ENCODE data around the gene FKRP. TPM values are rescaled to one million over a fixed set of nuclear protein-coding genes. Genes with fewer than 3 reads are reported as not detected.

FKRP gene
- total RNA-seq, 1 experiment from 2014 or later = 19.4 TPM

- CTCF ChIA-PET = interaction anchor here (1.9 kb wide), 1 partner anchor 12 kb away, joined by 5 read pairs; no protein-coding TSS in a partner anchor
- H2AFZ ChIP-seq (ENCODE audit: low read depth, low read length, poor library complexity, severe bottlenecking) = no peak overlapping the region
- peak overlapping the region; percentile 84 for H3K9ac ChIP-seq (ENCODE audit: low read length)
Measured at GRCh38 chr19:46715975-46716671, 29.7 kb upstream of the FKRP start.

More at GRCh38 chr19:46715975-46716671, 29.7 kb upstream of the FKRP start:
- peaks cover 28% of the 10 kb centered on the region for H3K79me2 ChIP-seq (ENCODE audit: insufficient read depth, low read length)
- H4K20me1 ChIP-seq (ENCODE audit: insufficient read depth) = no peaks in the 10 kb centered on the region
- H3K4me3 ChIP-seq (replicated peaks in 1 of 2; ENCODE audit: low read depth in 1 of 2, low read length in 2 of 2) = peak overlapping the region; percentile 82 to 90
- no peaks in the 10 kb centered on the region for H3K9me2 ChIP-seq (ENCODE audit: insufficient read depth)
- H3K4me2 ChIP-seq (ENCODE audit: low read length) = peak overlapping the region; percentile 92
- ATAC-seq (no peak), DNase-seq (ENCODE audit: low read depth, low spot score) (no peak)
- TF ChIP-seq FOSL1 (IDR thresholded peaks at IDR 0.05; ENCODE audit: low read depth) (no peak), SIN3A (IDR thresholded peaks at IDR 0.05; ENCODE audit: low read depth) (no peak), EGR1 (IDR thresholded peaks at IDR 0.05; ENCODE audit: low read depth) (no peak), RAD21 (IDR thresholded peaks at IDR 0.05; ENCODE audit: low read depth) (no peak), SRF (IDR thresholded peaks at IDR 0.05; ENCODE audit: low read depth) (no peak), POLR2AphosphoS5 (IDR thresholded peaks at IDR 0.05; ENCODE audit: low read depth, low read length) (no peak), ZFX (IDR thresholded peaks at IDR 0.05) (no peak), EZH2 (IDR thresholded peaks at IDR 0.05) (no peak), CEBPB (IDR thresholded peaks at IDR 0.05; ENCODE audit: low read depth) (no peak), YY1 (IDR thresholded peaks at IDR 0.05; ENCODE audit: extremely low read depth, insufficient replicate concordance, low read depth, low read length) (no peak), SP1 (IDR thresholded peaks at IDR 0.05; ENCODE audit: low read depth) (no peak), CTCF (IDR thresholded peaks at IDR 0.05 in 2 of 3, conservative IDR thresholded peaks at IDR 0.05 in 1 of 3; ENCODE audit: borderline replicate concordance in 1 of 3, insufficient read depth in 1 of 3, low read depth in 2 of 3, low read length in 2 of 3) (no peak), ELF1 (IDR thresholded peaks at IDR 0.05; ENCODE audit: borderline replicate concordance, low read depth) (no peak), CBX3 (IDR thresholded peaks at IDR 0.05; ENCODE audit: low read depth) (no peak), EZH2phosphoT487 (IDR thresholded peaks at IDR 0.05; ENCODE audit: borderline replicate concordance) (no peak)
- TF ChIP-seq, protein P1, sequence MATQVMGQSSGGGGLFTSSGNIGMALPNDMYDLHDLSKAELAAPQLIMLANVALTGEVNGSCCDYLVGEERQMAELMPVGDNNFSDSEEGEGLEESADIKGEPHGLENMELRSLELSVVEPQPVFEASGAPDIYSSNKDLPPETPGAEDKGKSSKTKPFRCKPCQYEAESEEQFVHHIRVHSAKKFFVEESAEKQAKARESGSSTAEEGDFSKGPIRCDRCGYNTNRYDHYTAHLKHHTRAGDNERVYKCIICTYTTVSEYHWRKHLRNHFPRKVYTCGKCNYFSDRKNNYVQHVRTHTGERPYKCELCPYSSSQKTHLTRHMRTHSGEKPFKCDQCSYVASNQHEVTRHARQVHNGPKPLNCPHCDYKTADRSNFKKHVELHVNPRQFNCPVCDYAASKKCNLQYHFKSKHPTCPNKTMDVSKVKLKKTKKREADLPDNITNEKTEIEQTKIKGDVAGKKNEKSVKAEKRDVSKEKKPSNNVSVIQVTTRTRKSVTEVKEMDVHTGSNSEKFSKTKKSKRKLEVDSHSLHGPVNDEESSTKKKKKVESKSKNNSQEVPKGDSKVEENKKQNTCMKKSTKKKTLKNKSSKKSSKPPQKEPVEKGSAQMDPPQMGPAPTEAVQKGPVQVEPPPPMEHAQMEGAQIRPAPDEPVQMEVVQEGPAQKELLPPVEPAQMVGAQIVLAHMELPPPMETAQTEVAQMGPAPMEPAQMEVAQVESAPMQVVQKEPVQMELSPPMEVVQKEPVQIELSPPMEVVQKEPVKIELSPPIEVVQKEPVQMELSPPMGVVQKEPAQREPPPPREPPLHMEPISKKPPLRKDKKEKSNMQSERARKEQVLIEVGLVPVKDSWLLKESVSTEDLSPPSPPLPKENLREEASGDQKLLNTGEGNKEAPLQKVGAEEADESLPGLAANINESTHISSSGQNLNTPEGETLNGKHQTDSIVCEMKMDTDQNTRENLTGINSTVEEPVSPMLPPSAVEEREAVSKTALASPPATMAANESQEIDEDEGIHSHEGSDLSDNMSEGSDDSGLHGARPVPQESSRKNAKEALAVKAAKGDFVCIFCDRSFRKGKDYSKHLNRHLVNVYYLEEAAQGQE (IDR thresholded peaks at IDR 0.05; ENCODE audit: low read depth) = no peak
- TF ChIP-seq, protein P2, sequence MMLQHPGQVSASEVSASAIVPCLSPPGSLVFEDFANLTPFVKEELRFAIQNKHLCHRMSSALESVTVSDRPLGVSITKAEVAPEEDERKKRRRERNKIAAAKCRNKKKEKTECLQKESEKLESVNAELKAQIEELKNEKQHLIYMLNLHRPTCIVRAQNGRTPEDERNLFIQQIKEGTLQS (IDR thresholded peaks at IDR 0.05) = no peak
- H3K27me3 ChIP-seq (ENCODE audit: insufficient read depth, low read length) = no peaks in the 10 kb centered on the region
- intact Hi-C loops (cut with micrococcal nuclease) = no loop called here
- peaks cover 2 to 14% of the 10 kb centered on the region in 2 experiments; a peak in 2 of 4 replicates for H3K36me3 ChIP-seq (ENCODE audit: control insufficient read depth in 1 of 2, insufficient read depth in 2 of 2, low read length in 2 of 2)
- ChIA-PET POLR2A (interaction anchor here (0.6 to 1.4 kb wide), 3 partner anchors 16 to 124 kb away, joined by 3 to 5 read pairs (median 3); no protein-coding TSS in a partner anchor), RAD21 (ENCODE audit: low non-redundant PET in 1 of 2, low total read pairs in 2 of 2, uncharacterized antibody in 2 of 2, unreplicated experiment in 2 of 2) (interaction anchor here in 1 of 2 experiments (0.7 kb wide), 1 partner anchor 51 kb away, joined by 3 read pairs; no protein-coding TSS in a partner anchor)
- peak overlapping the region; percentile 90 for H3K27ac ChIP-seq (ENCODE audit: low read depth, low read length)
- BruUV-seq (replicated peaks) = no TSS peak
- H3K4me1 ChIP-seq (ENCODE audit: control insufficient read depth in 1 of 2, insufficient read depth in 2 of 2, low read length in 2 of 2) = peaks cover 10 to 36% of the 10 kb centered on the region in 2 experiments; a peak in 3 of 4 replicates
- H3K9me3 ChIP-seq (ENCODE audit: control insufficient read depth in 1 of 2, insufficient read depth in 1 of 2, low read depth in 1 of 2, low read length in 2 of 2) = no peaks in the 10 kb centered on the region
